ENCODE results near the gene GPS2. TPM values are rescaled to one million over a fixed set of nuclear protein-coding genes. Genes with fewer than 3 reads are reported as not detected.
A peak's percentile ranks its signal among the peaks of the same experiment; 100 is the strongest.

GPS2 gene
- total RNA-seq, 4 donors from 2014 or later: 93.2 to 148 (median 94.2) TPM

- TF ChIP-seq POLR2A (IDR thresholded peaks at IDR 0.05) (peak in 1 of 2 donors; percentile 84), CTCF (IDR thresholded peaks at IDR 0.05) (peak in 3 of 6 experiments; percentile 10 to 34 (median 19))
- Histone ChIP-seq H3K36me3 (peaks cover 0 to 33% (median 0%) of the 10 kb centered on the region in 3 donors), H3K27me3 (no peaks in the 10 kb centered on the region), H3K27ac (peak overlapping the region; percentile 97 to 100 (median 100)), H3K4me1 (peaks cover 4 to 24% (median 9%) of the 10 kb centered on the region in 4 donors), H3K9me3 (no peaks in the 10 kb centered on the region), H3K4me3 (peak overlapping the region; percentile 67 to 98 (median 96))
- DNase-seq: peak in 2 of 3 donors; percentile 70 to 79
These were observed 7.2 kb downstream of the GPS2 start for GRCh38 chr17:7307686-7308624.

- Histone ChIP-seq H3K4me1 (peaks cover 4 to 20% (median 9%) of the 10 kb centered on the region in 4 donors), H3K4me3 (peak within 1 kb of the TSS; percentile 67 to 98 (median 96)), H3K9me3 (no peaks in the 10 kb centered on the region), H3K27ac (peak within 1 kb of the TSS; percentile 97 to 100 (median 100)), H3K27me3 (no peaks in the 10 kb centered on the region), H3K36me3 (peaks cover 0 to 24% (median 0%) of the 10 kb centered on the region in 3 donors)
- TF ChIP-seq CTCF (IDR thresholded peaks at IDR 0.05) (no peak), POLR2A (IDR thresholded peaks at IDR 0.05) (peak; percentile 88 to 93)
- DNase-seq: peak; percentile 99 to 100 (median 100)
These were observed 8.1 kb downstream of the GPS2 start, which contains the start of gene EIF5A for GRCh38 chr17:7306911-7307685. Gene EIF5A, plus strand, starts transcription at chr17:7307628. Its CDS starts 2,008 bp downstream, at chr17:7309636.

GRCh38 chr17:7304179-7304578, 11.0 kb downstream of the GPS2 start:
- Histone ChIP-seq H3K36me3 (no peaks in the 10 kb centered on the region), H3K27me3 (no peaks in the 10 kb centered on the region), H3K4me1 (peaks cover 0 to 7% (median 2%) of the 10 kb centered on the region in 4 donors), H3K4me3 (no peak overlapping the region), H3K9me3 (no peaks in the 10 kb centered on the region), H3K27ac (no peak overlapping the region)
- DNase-seq: no peak
- TF ChIP-seq CTCF (IDR thresholded peaks at IDR 0.05) (no peak), POLR2A (IDR thresholded peaks at IDR 0.05) (no peak)

GRCh38 chr17:7296189-7296861, 18.8 kb downstream of the GPS2 start:
- peaks cover 0 to 3% (median 0%) of the 10 kb centered on the region in 4 donors for H3K9me3 ChIP-seq
- peaks cover 0 to 48% (median 17%) of the 10 kb centered on the region in 4 donors for H3K4me1 ChIP-seq
- no peaks in the 10 kb centered on the region for H3K27me3 ChIP-seq
- peak overlapping the region in 1 of 4 donors; percentile 3 for H3K27ac ChIP-seq
- peak overlapping the region in 2 of 4 donors; percentile 22 to 32 for H3K4me3 ChIP-seq
- no peak for TF ChIP-seq POLR2A (IDR thresholded peaks at IDR 0.05)
- peak; percentile 83 to 97 (median 95) for TF ChIP-seq CTCF (IDR thresholded peaks at IDR 0.05)
- peak; percentile 69 to 90 (median 89) for DNase-seq
- H3K36me3 ChIP-seq: no peaks in the 10 kb centered on the region
